Keratinocyte (primary cell): ENCODE data around the gene ZNF446.

Experiments
- CTCF ChIP-seq, 3 experiments: IDR thresholded peaks in 1 of 3; conservative IDR thresholded peaks in 1 of 3; optimal IDR thresholded peaks in 1 of 3; 2 replicates in 2 of 3; 3 replicates in 1 of 3; pipeline versions ENCODE3 to v1.5.1; 2011; ENCODE audit warnings: low read length in 3 of 3, mild to moderate bottlenecking in 3 of 3, moderate library complexity in 2 of 3, control low read depth in 1 of 3, inconsistent platforms in 1 of 3; ENCODE audit not compliant: insufficient read depth in 2 of 3; ENCODE audit errors: extremely low read depth in 1 of 3
- EZH2 ChIP-seq: IDR thresholded peaks from one replicate; pipeline ENCODE4 v1.6.1; 2012; ENCODE audit warnings: inconsistent platforms, mild to moderate bottlenecking, low read length, moderate library complexity

- TF ChIP-seq EZH2 = no peak
- no peak for TF ChIP-seq CTCF (optimal IDR thresholded peaks at IDR 0.05 in 1 of 3, IDR thresholded peaks at IDR 0.05 in 1 of 3, conservative IDR thresholded peaks at IDR 0.05 in 1 of 3; ENCODE audit: extremely low read depth in 1 of 3, insufficient read depth in 2 of 3, low read length in 3 of 3)
Observed at GRCh38 chr19:58483776-58484175, 7.6 kb downstream of the ZNF446 start.
